Measurements from ENCODE around the gene SP7.
"Not testable (repeated sequence)": the region's sequence is repeated elsewhere in the genome, so short reads cannot be mapped to it uniquely, and the experiment has no call there.

SP7 gene

DNA sequence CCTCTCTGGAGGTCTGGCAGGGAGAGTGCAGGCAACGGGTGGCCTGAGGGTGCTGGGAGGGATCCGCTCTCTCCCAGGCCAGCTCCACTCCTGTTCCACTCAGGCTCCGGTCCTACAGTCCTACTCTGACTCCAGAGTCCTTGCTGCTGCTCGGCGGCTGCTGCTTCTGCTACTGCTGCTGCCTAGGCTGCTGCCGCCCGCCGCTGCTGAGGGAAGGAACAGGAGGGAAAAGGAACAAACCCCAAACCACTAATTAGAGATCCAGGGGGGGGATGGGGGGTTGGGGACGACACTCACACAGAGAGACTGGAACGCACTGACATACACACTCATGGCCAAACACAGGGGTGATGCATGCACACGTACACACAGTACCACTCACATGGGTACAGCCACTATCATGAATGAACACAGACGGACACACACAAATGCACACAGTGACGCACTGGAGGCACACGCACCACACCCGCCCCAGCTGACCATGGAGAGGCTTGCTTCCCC lies at the start of gene SP7:
Gene SP7, minus strand, starts transcription at position 174 of the 501 bp plus-strand sequence. CDS start 708 bp downstream, outside the sequence.
- DNase-seq (ENCODE audit: low spot score), result no peak

- no peak for DNase-seq (ENCODE audit: low spot score)
Observed at GRCh38 chr12:53383258-53383657, 47.1 kb upstream of the SP7 start.

DNA sequence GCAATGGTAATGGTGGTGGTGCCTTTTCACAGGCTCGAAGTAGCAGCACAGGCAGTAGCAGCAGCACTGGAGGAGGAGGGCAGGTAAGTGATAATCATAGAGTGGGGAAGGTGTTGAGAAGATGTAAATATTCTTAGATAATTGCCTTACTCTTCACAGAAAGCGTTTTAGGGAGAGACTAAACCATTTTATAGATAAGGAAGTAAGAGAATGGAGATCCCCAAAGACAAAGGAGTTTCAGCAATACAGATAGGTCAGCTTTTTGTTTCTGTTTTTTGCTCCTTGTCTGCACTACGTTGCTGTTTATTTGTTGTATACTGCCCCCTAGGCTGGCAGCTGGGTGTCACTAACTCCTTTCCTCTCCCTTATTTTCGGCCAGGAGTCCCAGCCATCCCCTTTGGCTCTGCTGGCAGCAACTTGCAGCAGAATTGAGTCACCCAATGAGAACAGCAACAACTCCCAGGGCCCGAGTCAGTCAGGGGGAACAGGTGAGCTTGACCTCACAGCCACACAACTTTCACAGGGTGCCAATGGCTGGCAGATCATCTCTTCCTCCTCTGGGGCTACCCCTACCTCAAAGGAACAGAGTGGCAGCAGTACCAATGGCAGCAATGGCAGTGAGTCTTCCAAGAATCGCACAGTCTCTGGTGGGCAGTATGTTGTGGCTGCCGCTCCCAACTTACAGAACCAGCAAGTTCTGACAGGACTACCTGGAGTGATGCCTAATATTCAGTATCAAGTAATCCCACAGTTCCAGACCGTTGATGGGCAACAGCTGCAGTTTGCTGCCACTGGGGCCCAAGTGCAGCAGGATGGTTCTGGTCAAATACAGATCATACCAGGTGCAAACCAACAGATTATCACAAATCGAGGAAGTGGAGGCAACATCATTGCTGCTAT lies 45.8 kb upstream of the SP7 start:
- no peak for DNase-seq (ENCODE audit: low spot score)

- no peak for DNase-seq (ENCODE audit: low spot score)
Observed at GRCh38 chr12:53380794-53381730, 44.9 kb upstream of the SP7 start.

- DNase-seq (ENCODE audit: low spot score), result peak; percentile 95
Observed at GRCh38 chr12:53380104-53380793, 44.1 kb upstream of the SP7 start, which contains the start of gene SP1. SP1 (plus strand) TSS chr12:53380176; CDS start chr12:53380292, 116 bp downstream.

DNA sequence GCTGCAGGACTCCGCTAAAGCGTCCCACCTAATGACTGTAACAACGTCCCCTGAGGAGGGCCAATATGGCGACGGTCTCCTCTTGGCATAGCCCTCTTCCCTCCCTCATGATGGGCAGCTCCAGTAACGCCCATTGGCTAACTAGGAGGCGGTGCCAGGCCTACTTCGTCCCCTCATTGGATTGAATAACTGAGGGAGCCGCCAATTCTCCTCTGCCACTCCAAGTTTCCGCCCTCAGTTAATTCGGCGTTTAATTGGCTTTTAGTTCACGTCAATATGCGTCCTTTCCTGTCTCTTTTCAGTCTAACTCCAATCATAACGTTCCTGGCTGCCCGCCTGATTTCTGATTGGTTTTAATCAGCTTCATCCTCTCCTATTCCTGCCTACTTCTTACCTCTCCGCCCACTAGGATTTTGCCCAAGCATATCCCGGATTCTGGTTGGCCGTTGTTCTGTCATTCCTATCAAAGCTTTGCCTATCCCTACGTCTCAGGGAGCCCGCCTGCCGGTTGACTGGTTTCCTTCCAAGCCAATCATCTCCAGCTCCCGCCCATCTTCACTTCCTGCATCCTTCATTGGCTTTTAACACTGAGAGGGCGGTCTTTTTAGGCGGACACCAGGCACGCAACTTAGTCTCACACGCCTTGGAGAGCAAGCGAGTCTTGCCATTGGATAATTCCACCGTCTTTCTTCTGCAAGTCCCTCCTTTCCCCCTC lies 43.4 kb upstream of the SP7 start:
- peak; percentile 99 for DNase-seq (ENCODE audit: low spot score)

GRCh38 chr12:53378724-53379388 lies 42.7 kb upstream of the SP7 start:
- DNase-seq (ENCODE audit: low spot score), result no peak

DNA sequence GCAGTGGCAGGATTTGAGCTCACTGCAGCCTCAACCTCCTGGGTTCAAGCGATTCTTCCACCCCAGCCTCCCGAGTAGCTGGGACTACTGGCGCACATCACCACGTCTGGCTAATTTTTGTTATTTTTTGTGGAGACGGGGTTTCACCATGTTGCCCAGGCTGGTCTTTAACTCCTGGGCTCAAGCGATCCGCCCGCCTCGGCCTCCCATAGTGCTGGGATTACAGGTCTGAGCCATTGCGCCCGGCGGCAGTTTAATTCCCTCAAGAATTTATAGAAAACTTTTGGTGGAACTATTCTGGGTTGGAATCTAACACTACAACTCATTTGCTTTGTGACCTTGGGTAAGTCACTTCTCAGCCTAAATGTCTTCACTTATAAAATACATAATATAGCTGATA lies 42.1 kb upstream of the SP7 start:
- no peak for DNase-seq (ENCODE audit: low spot score)

DNA sequence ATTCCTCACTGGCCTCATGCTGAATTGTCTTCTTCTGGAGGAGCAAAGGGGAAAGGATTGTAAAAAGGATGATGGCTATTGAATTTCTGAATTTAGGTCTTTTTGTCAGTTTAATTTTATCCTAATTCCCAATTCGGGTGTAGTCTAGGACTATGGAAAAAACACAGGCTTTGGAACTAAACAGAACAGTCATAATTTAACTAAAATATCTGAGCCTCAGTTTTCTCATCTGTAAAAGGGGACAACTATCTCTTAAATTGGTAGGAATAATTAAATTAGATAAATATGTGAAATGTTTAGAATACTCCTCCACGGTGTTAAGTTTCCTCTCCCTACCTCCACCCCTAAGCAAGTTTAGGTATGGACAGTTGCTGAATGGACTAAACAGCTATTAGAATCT lies 40.6 kb upstream of the SP7 start:
- DNase-seq (ENCODE audit: low spot score), result no peak

DNA sequence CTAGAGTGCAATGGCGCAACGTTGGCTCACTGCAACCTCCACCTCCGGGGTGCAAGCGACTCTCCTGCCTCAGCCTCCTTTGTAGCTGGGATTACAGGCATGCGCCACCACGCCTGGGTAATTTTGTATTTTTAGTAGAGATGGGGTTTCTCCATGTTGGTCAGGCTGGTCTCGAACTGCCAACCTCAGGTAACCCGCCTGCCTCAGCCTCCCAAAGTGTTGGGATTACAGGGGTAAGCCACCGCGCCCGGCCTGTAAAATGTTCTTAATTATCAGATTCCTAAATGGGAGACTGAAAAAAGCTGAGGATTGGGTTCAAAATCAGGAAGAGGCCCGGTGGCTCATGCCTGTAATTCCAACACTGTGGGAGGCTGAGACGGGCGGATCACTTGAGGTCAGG lies 38.1 kb upstream of the SP7 start:
- DNase-seq (ENCODE audit: low spot score), result not testable (repeated sequence)

GRCh38 chr12:53373554-53374133 lies 37.5 kb upstream of the SP7 start:
- not testable (repeated sequence) for DNase-seq (ENCODE audit: low spot score)

GRCh38 chr12:53365245-53365904 lies 29.2 kb upstream of the SP7 start:
- no peak for DNase-seq (ENCODE audit: low spot score)

GRCh38 chr12:53361638-53362037 lies 25.5 kb upstream of the SP7 start:
- DNase-seq (ENCODE audit: low spot score), result not testable (repeated sequence)

DNA sequence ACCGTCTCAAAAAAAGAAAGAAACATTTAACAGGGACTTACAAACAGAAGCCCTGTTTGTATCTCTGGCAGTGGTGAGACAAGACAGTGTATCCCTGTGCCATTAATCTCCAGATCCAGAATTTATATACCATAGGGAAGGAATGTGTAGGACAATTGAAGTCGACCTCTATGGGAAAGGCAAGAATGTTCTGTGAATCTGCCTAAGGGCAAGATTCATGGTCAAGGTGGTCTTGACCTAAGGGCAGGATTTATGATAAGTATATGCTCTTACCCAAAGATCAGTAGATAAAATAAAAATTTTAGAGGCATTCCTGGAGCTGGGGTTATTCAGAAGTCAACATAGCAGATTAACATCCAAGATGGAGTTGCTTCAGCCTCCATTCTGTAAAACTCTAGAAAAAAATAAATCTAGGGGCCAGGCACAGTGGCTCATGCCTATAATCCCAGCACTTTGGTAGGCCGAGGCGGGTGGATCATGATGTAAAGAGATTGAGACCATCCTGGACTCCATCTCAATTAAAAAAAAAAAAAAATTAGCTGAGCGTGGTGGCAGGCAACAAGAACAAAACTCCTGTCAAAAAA lies 22.8 kb upstream of the SP7 start:
- no peak for DNase-seq (ENCODE audit: low spot score)

DNA sequence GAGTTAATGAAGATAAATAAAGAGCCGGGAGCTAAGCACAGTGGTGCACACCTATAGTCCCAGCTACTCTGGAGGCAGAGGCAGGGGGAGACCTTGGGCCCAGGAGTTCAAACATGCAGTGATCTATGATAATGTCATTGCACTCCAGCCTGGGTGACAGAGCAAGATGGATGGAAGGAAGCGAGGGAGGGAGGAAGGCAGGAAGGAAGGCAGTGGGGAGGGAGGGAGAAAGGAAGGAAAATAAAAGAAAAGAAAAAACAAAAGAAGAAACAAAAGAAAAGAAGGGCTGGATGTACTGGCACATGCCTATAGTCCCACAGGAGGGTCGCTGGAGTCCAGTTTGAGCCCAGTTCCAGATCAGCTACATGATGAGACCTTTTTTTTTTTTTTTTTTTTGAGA lies 19.0 kb upstream of the SP7 start:
- DNase-seq (ENCODE audit: low spot score), result no peak

GRCh38 chr12:53353257-53353655 lies 17.1 kb upstream of the SP7 start:
- no peak for DNase-seq (ENCODE audit: low spot score)

- DNase-seq (ENCODE audit: low spot score), result peak; percentile 84
Observed at GRCh38 chr12:53352331-53353256, 16.4 kb upstream of the SP7 start.

DNA sequence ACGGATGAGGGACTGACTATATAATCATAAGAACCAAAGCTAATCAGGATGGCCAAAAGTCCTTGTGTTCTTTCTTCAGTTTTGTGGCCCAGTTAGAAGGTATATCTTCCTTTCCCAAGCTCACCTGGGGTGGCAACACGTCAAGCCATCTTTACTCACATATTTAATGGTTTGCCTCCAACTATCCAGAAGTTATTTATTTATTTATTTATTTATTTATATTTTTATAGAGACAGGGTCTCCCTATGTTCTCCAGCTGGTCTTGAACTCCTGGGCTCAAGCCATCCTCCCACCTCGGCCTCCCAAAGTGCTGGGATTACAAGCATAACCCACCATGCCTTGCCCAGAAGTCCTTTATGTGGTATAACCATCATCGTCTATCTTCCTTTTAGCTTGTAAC lies 11.8 kb upstream of the SP7 start:
- no peak for DNase-seq (ENCODE audit: low spot score)

Data from left forelimb (tissue), 1 donor.